H1 (cell line): ENCODE data around the gene ARL2. TPM values are rescaled to one million over a fixed set of nuclear protein-coding genes. Genes with fewer than 3 reads are reported as not detected.

ENCODE experiments used
- CTCF ChIA-PET: fragments of 300-600 bp; sonication (Branson Sonifier 250); formaldehyde crosslinking; loops from one replicate; lab custom pipeline; 2021; ENCODE audit not compliant: partially characterized antibody; lab: Charles Lee
- POLR2A ChIA-PET: fragments of 300-600 bp; sonication (Branson Sonifier 250); formaldehyde crosslinking; loops from one replicate; lab custom pipeline; 2021; ENCODE audit warnings: inconsistent platforms; ENCODE audit not compliant: partially characterized antibody; lab: Charles Lee
- DNase-seq, 2 experiments: peaks; one replicate each; pipeline versions ENCODE4 v3.0.0 to v3.0.0-alpha.2; 2010 to 2022; ENCODE audit warnings: low spot score in 2 of 2, low read depth in 1 of 2, mixed read lengths in 1 of 2
- FAIRE-seq: peaks from 2 replicates; lab custom pipeline; 2011; peaks lifted over from hg19 to GRCh38; lab: Jason Lieb, UNC
- H2AFZ ChIP-seq: 2 replicates; pipeline ENCODE4 v1.8.1; 2012; ENCODE audit warnings: low read length, inconsistent platforms
- H2AK5ac ChIP-seq: 2 replicates; pipeline ENCODE4 v1.6.1; 2013; ENCODE audit warnings: low read depth, low read length
- H2BK120ac ChIP-seq: replicated peaks from 2 replicates; pipeline ENCODE3; 2013; ENCODE audit warnings: low read depth, low read length, inconsistent platforms
- H2BK12ac ChIP-seq: 2 replicates; pipeline ENCODE4 v1.6.1; 2013; ENCODE audit warnings: low read depth, low read length
- H2BK15ac ChIP-seq: 2 replicates; pipeline ENCODE4 v1.6.1; 2013; ENCODE audit warnings: low read length
- H2BK20ac ChIP-seq: 2 replicates; pipeline ENCODE4 v1.6.1; 2013; ENCODE audit warnings: low read length
- H2BK5ac ChIP-seq: 2 replicates; pipeline ENCODE4 v1.6.1; 2013; ENCODE audit warnings: low read depth, low read length
- H3K14ac ChIP-seq: 2 replicates; pipeline ENCODE4 v1.6.1; 2013; ENCODE audit warnings: inconsistent platforms; ENCODE audit not compliant: insufficient read length
- H3K18ac ChIP-seq: 2 replicates; pipeline ENCODE4 v1.6.1; 2013; ENCODE audit warnings: low read length; ENCODE audit errors: extremely low read depth
- H3K23ac ChIP-seq: 2 replicates; pipeline ENCODE4 v1.6.1; 2013; ENCODE audit warnings: inconsistent platforms; ENCODE audit not compliant: insufficient read length
- H3K23me2 ChIP-seq: 2 replicates; pipeline ENCODE4 v1.6.1; 2013; ENCODE audit warnings: low read depth, low read length
- H3K27ac ChIP-seq: 2 replicates; pipeline ENCODE4 v1.6.1; 2011; ENCODE audit warnings: low read depth, low read length, inconsistent platforms
- H3K27me3 ChIP-seq, 4 experiments: replicated peaks in 1 of 4; 1 replicate in 1 of 4; 2 replicates in 3 of 4; pipeline versions ENCODE4 v1.6.1 to v1.8.1; 2011 to 2013; ENCODE audit warnings: low read length in 3 of 4, mild to moderate bottlenecking in 3 of 4, inconsistent platforms in 2 of 4, mixed read lengths in 2 of 4, moderate library complexity in 1 of 4; ENCODE audit not compliant: control insufficient read depth in 3 of 4, insufficient read depth in 3 of 4; ENCODE audit errors: extremely low read depth in 1 of 4
- H3K36me3 ChIP-seq, 4 experiments: 2 replicates each; pipeline versions ENCODE4 v1.6.1 to v1.8.1; 2011 to 2013; ENCODE audit warnings: mild to moderate bottlenecking in 4 of 4, low read length in 3 of 4, moderate library complexity in 2 of 4, control low read depth in 1 of 4, inconsistent platforms in 1 of 4; ENCODE audit not compliant: insufficient read depth in 4 of 4, control insufficient read depth in 2 of 4
- H3K4ac ChIP-seq: replicated peaks from 2 replicates; pipeline ENCODE3; 2013; ENCODE audit warnings: low read length, low read depth, mixed read lengths, inconsistent platforms; ENCODE audit not compliant: insufficient read length
- H3K4me1 ChIP-seq, 4 experiments: replicated peaks in 1 of 4; 1 replicate in 1 of 4; 2 replicates in 3 of 4; pipeline versions ENCODE4 v1.6.1 to v1.8.1; 2011 to 2013; ENCODE audit warnings: low read length in 3 of 4, inconsistent platforms in 2 of 4, mixed read lengths in 1 of 4; ENCODE audit not compliant: insufficient read depth in 4 of 4, control insufficient read depth in 3 of 4
- H3K4me2 ChIP-seq, 2 experiments: 2 replicates each; pipeline versions ENCODE4 v1.6.1 to v1.8.1; 2011 to 2013; ENCODE audit warnings: low read depth in 2 of 2, low read length in 2 of 2, control low read depth in 1 of 2, inconsistent platforms in 1 of 2, mild to moderate bottlenecking in 1 of 2; ENCODE audit not compliant: insufficient read depth in 1 of 2
- H3K4me3 ChIP-seq, 4 experiments: fragments of 200-600, 300-600 bp in 1 of 4; sonication (generic), shearing (Covaris generic), sonication (Bioruptor Twin) in 1 of 4; 2 replicates each; pipeline versions ENCODE4 v1.5.1 to v1.8.1; 2011 to 2016; ENCODE audit warnings: low read length in 4 of 4, low read depth in 3 of 4, control low read depth in 2 of 4, inconsistent platforms in 2 of 4, mild to moderate bottlenecking in 2 of 4, mixed read lengths in 1 of 4, moderate library complexity in 1 of 4; ENCODE audit not compliant: insufficient read depth in 2 of 4; ENCODE audit errors: extremely low read depth in 1 of 4
- H3K56ac ChIP-seq: replicated peaks from 2 replicates; pipeline ENCODE3; 2013; ENCODE audit warnings: low read depth, mild to moderate bottlenecking, mixed read lengths, low read length, inconsistent platforms; ENCODE audit not compliant: insufficient read length
- H3K79me1 ChIP-seq: 2 replicates; pipeline ENCODE4 v1.6.1; 2013; ENCODE audit warnings: low read depth, low read length, control low read depth
- H3K79me2 ChIP-seq, 2 experiments: 2 replicates each; pipeline versions ENCODE4 v1.6.1 to v1.8.1; 2012 to 2013; ENCODE audit warnings: low read length in 2 of 2, mild to moderate bottlenecking in 2 of 2, inconsistent platforms in 1 of 2; ENCODE audit not compliant: insufficient read depth in 2 of 2, control insufficient read depth in 1 of 2
- H3K9ac ChIP-seq, 4 experiments: replicated peaks in 1 of 4; 1 replicate in 1 of 4; 2 replicates in 3 of 4; pipeline versions ENCODE4 v1.6.1 to v1.8.1; 2011 to 2013; ENCODE audit warnings: low read depth in 3 of 4, low read length in 3 of 4, control low read depth in 2 of 4, mild to moderate bottlenecking in 2 of 4, moderate library complexity in 2 of 4, inconsistent platforms in 1 of 4; ENCODE audit errors: extremely low read depth in 1 of 4
- H3K9me3 ChIP-seq, 2 experiments: 2 replicates each; pipeline versions ENCODE4 v1.6.1 to v1.8.1; 2012 to 2013; ENCODE audit warnings: mild to moderate bottlenecking in 2 of 2, moderate library complexity in 2 of 2, control low read depth in 1 of 2, inconsistent platforms in 1 of 2, low read depth in 1 of 2, low read length in 1 of 2, mixed read lengths in 1 of 2; ENCODE audit not compliant: insufficient read depth in 2 of 2
- H4K20me1 ChIP-seq, 2 experiments: replicated peaks in 1 of 2; 2 replicates each; pipeline versions ENCODE3 to v1.8.1; 2011 to 2013; ENCODE audit warnings: inconsistent platforms in 2 of 2, low read length in 2 of 2, mild to moderate bottlenecking in 1 of 2; ENCODE audit not compliant: insufficient read depth in 2 of 2, control insufficient read depth in 1 of 2
- H4K5ac ChIP-seq: 2 replicates; pipeline ENCODE4 v1.6.1; 2013; ENCODE audit warnings: low read length, low read depth, mixed read lengths, inconsistent platforms; ENCODE audit not compliant: insufficient read length
- H4K8ac ChIP-seq: 2 replicates; pipeline ENCODE4 v1.8.0; 2013; ENCODE audit warnings: mild to moderate bottlenecking, moderate library complexity, low read length, inconsistent platforms; ENCODE audit not compliant: insufficient read depth; ENCODE audit errors: extremely low read depth
- H4K91ac ChIP-seq: replicated peaks from 2 replicates; pipeline ENCODE3; 2013; ENCODE audit warnings: low read length, mixed read lengths, inconsistent platforms; ENCODE audit not compliant: insufficient read length
- ATF3 ChIP-seq: IDR thresholded peaks from 2 replicates; pipeline ENCODE4 v1.6.1; 2011; ENCODE audit warnings: low read depth, mild to moderate bottlenecking, low read length; ENCODE audit not compliant: insufficient read depth
- BCL11A ChIP-seq, 2 experiments: IDR thresholded peaks; one replicate each; pipeline ENCODE4 v1.6.1; 2011; ENCODE audit warnings: low read depth in 2 of 2, low read length in 2 of 2, mild to moderate bottlenecking in 2 of 2
- BRCA1 ChIP-seq: IDR thresholded peaks from 2 replicates; pipeline ENCODE4 v1.6.1; 2012; ENCODE audit warnings: low read depth, low read length, improper control_type of control experiment
- CTBP2 ChIP-seq: IDR thresholded peaks from 2 replicates; pipeline ENCODE4 v1.7.0; 2011; ENCODE audit warnings: borderline replicate concordance, mild to moderate bottlenecking, moderate library complexity, mixed read lengths, low read length; ENCODE audit not compliant: insufficient read depth, insufficient read length
- FOSL1 ChIP-seq: IDR thresholded peaks from 2 replicates; pipeline ENCODE4 v1.6.1; 2011; ENCODE audit warnings: mild to moderate bottlenecking, low read depth, low read length, moderate library complexity; ENCODE audit not compliant: insufficient read depth
- JUND ChIP-seq: IDR thresholded peaks from 2 replicates; pipeline ENCODE4 v1.6.1; 2011; ENCODE audit warnings: mild to moderate bottlenecking, improper control_type of control experiment, low read length
- KDM5A ChIP-seq: fragments of 200-600 bp; IDR thresholded peaks from 2 replicates; pipeline ENCODE4 v1.7.1; 2012; ENCODE audit warnings: mild to moderate bottlenecking, low read length, inconsistent platforms, mixed read lengths
- MAFK ChIP-seq: IDR thresholded peaks from 2 replicates; pipeline ENCODE4 v1.6.1; 2012; ENCODE audit warnings: low read depth, mild to moderate bottlenecking, improper control_type of control experiment, low read length
- NRF1 ChIP-seq: IDR thresholded peaks from 2 replicates; pipeline ENCODE4 v1.6.1; 2011; ENCODE audit warnings: mild to moderate bottlenecking, low read depth, low read length, improper control_type of control experiment
- PHF8 ChIP-seq: fragments of 200-600 bp; sonication (generic); conservative IDR thresholded peaks from 2 replicates; pipeline ENCODE4 v1.7.1; 2012; ENCODE audit warnings: low read depth, mild to moderate bottlenecking, inconsistent platforms, low read length, moderate library complexity
- SAP30 ChIP-seq: fragments of 300-600 bp; sonication (generic); IDR thresholded peaks from 2 replicates; pipeline ENCODE4 v1.7.1; 2012; ENCODE audit warnings: low read length, moderate library complexity, mild to moderate bottlenecking, inconsistent platforms; ENCODE audit not compliant: insufficient read depth, insufficient replicate concordance
- SIX5 ChIP-seq: IDR thresholded peaks from 2 replicates; pipeline ENCODE4 v1.6.1; 2011; ENCODE audit warnings: mild to moderate bottlenecking, low read depth, low read length
- TAF7 ChIP-seq: optimal IDR thresholded peaks from 2 replicates; pipeline ENCODE3; 2011; ENCODE audit warnings: low read depth, mild to moderate bottlenecking, inconsistent platforms, low read length, moderate library complexity, borderline replicate concordance
- TEAD4 ChIP-seq: IDR thresholded peaks from 2 replicates; pipeline ENCODE4 v1.6.1; 2012; ENCODE audit warnings: low read depth, low read length, inconsistent platforms, mixed read lengths
- WGBS, 2 experiments: shearing (Covaris generic) in 1 of 2; methylation state at CpG; one replicate each; pipeline versions ENCODE4 v1.1.6 to v1.1.7; 2013 to 2015; ENCODE audit warnings: low lambda C conversion rate in 2 of 2, mixed read lengths in 2 of 2, inconsistent platforms in 1 of 2, low coverage in 1 of 2, missing lambda C conversion rate in 1 of 2; ENCODE audit not compliant: insufficient replicate concordance in 2 of 2, insufficient coverage in 1 of 2, insufficient read length in 1 of 2; ENCODE audit errors: extremely low coverage in 1 of 2, missing lambda C conversion rate in 1 of 2; 5-methylcytosine and 5-hydroxymethylcytosine counted together
- polyA plus RNA-seq, 7 experiments: library from polyadenylated mRNA; depleted of rRNA in 3 of 7; stranded (reverse) in 5 of 7; unstranded in 2 of 7; fragments of >200 nt in 5 of 7; fragments of 200-250 nt in 2 of 7; gene quantifications; 1 replicate in 5 of 7; 2 replicates in 1 of 7; 4 replicates in 1 of 7; pipeline versions ENCODE4 v1.2.1 to v1.2.3, GENCODE V29; 2011 to 2013; ENCODE audit warnings: missing spikeins in 2 of 7, mixed read lengths in 2 of 7
- total RNA-seq: library from RNA; stranded (reverse); fragmentation: NEBNext Ultra II Directional; extraction: Animal tissue kit (Norgen Biotek cat#: 25700); gene quantifications from 2 replicates; pipeline ENCODE4 v1.2.1, GENCODE V29; 2021

ARL2 gene
- total and polyA plus RNA-seq, 2 of the 8 experiments (the other 6 are each of a cell fraction or from before 2014, with no cell fraction given) = 186 to 535 TPM

- WGBS, 2 experiments = 96% methylated on average over 3 of the region's 3 CpGs; no CpG with 5 or more reads in 1 of the 2 experiments
- Histone ChIP-seq H4K20me1 (no peaks in the 10 kb centered on the region), H3K4me3 (no peak overlapping the region), H2AFZ (no peak overlapping the region), H3K9ac (no peak overlapping the region), H2AK5ac (no peak overlapping the region), H3K79me1 (no peaks in the 10 kb centered on the region), H3K4ac (no peak overlapping the region), H3K79me2 (no peaks in the 10 kb centered on the region), H2BK15ac (no peak overlapping the region), H3K9me3 (peaks cover 0 to 4% of the 10 kb centered on the region in 2 experiments; a peak in 1 of 4 replicates), H3K14ac (no peak overlapping the region), H4K8ac (no peak overlapping the region; the same call in 1 of the 2 replicates), H3K18ac (no peak overlapping the region), H2BK12ac (no peak overlapping the region), H3K4me1 (no peaks in the 10 kb centered on the region), H2BK5ac (no peak overlapping the region), H3K27me3 (peaks cover 0 to 9% (median 6%) of the 10 kb centered on the region in 4 experiments; a peak in 5 of 7 replicates), H3K23me2 (no peaks in the 10 kb centered on the region), H3K4me2 (no peak overlapping the region), H2BK120ac (no peak overlapping the region), H3K56ac (no peak overlapping the region), H3K23ac (no peak overlapping the region), H3K36me3 (no peaks in the 10 kb centered on the region), H4K91ac (no peak overlapping the region), H2BK20ac (no peak overlapping the region), H4K5ac (no peak overlapping the region), H3K27ac (no peak overlapping the region)
- CTCF ChIA-PET = interaction anchor here (1.5 kb wide), 1 partner anchor 29 kb away, joined by 5 read pairs; the partner anchor contains the start of gene BATF2
- DNase-seq (no peak), FAIRE-seq (no peak)
- POLR2A ChIA-PET = interaction anchor here (0.6 to 0.7 kb wide), 2 partner anchors 336 to 1023 kb away, joined by 3 read pairs; no protein-coding TSS in a partner anchor
- TF ChIP-seq PHF8 = no peak
- TF ChIP-seq JUND = no peak
- no peak for TF ChIP-seq CTBP2
- no peak for TF ChIP-seq SIX5
- TF ChIP-seq BRCA1 = no peak
- no peak for TF ChIP-seq TAF7
- no peak for TF ChIP-seq FOSL1
- no peak for TF ChIP-seq BCL11A (IDR thresholded peaks at IDR 0.05; ENCODE audit: low read depth in 2 of 2, low read length in 2 of 2)
- TF ChIP-seq TEAD4 = no peak
- no peak for TF ChIP-seq ATF3
- TF ChIP-seq MAFK = no peak
- no peak for TF ChIP-seq SAP30
- TF ChIP-seq KDM5A = no peak
- TF ChIP-seq NRF1 = no peak
Measured at GRCh38 chr11:64967375-64967774, 46.6 kb upstream of the ARL2 start.
